SU-DHL-6 (cell line): ENCODE measurements around the gene MEIS2.

Experiments used
- EZH2phosphoT487 ChIP-seq: fragments of 200-600 bp; sonication (generic), shearing (Covaris generic); conservative IDR thresholded peaks from 2 replicates; pipeline ENCODE4 v1.6.1; 2018; ENCODE audit warnings: mild to moderate bottlenecking, antibody characterized with exemption, low read length, moderate library complexity, mixed read lengths
- TF ChIP-seq, protein P1 (sequence below): fragments of 200-600 bp; sonication (generic); IDR thresholded peaks from one replicate; pipeline ENCODE4 v1.5.1; 2017; ENCODE audit warnings: antibody characterized with exemption, mild to moderate bottlenecking, low read length, moderate library complexity; ENCODE audit not compliant: insufficient read depth, poor library complexity, severe bottlenecking

DNA sequence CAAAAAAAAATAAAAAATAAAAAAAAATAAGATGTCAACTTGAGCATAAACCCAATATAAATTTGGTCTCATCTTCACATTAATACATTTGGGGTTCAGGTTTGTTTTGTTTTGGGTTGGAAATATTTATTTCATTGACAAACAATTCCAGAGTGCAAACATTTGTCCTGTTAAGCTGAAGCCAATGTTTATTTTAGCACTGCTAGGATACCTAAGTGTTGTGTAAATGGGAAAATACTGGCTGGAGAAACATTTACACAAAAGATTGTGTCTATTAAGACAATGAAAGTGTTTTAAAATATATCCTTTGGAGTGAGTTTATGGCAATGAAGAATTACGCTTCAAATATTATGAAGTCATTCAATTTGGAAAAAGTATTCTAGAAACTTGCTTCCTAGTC, 91.1 kb downstream of the MEIS2 start:
- TF ChIP-seq, protein P1, sequence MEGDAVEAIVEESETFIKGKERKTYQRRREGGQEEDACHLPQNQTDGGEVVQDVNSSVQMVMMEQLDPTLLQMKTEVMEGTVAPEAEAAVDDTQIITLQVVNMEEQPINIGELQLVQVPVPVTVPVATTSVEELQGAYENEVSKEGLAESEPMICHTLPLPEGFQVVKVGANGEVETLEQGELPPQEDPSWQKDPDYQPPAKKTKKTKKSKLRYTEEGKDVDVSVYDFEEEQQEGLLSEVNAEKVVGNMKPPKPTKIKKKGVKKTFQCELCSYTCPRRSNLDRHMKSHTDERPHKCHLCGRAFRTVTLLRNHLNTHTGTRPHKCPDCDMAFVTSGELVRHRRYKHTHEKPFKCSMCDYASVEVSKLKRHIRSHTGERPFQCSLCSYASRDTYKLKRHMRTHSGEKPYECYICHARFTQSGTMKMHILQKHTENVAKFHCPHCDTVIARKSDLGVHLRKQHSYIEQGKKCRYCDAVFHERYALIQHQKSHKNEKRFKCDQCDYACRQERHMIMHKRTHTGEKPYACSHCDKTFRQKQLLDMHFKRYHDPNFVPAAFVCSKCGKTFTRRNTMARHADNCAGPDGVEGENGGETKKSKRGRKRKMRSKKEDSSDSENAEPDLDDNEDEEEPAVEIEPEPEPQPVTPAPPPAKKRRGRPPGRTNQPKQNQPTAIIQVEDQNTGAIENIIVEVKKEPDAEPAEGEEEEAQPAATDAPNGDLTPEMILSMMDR, result no peak
- no peak for TF ChIP-seq EZH2phosphoT487
